ENCODE data around the gene EPHB2. TPM values are rescaled to one million over a fixed set of nuclear protein-coding genes. Genes with fewer than 3 reads are reported as not detected.
A peak's percentile ranks its signal among the peaks of the same experiment; 100 is the strongest.
"Not testable (repeated sequence)": the region's sequence is repeated elsewhere in the genome, so short reads cannot be mapped to it uniquely, and the experiment has no call there.

The EPHB2 gene
- total RNA-seq, 1 donor from 2014 or later = 21.4 TPM

- DNase-seq = no peak
These were observed 110.4 kb downstream of the EPHB2 start for GRCh38 chr1:22821027-22821426.

DNA sequence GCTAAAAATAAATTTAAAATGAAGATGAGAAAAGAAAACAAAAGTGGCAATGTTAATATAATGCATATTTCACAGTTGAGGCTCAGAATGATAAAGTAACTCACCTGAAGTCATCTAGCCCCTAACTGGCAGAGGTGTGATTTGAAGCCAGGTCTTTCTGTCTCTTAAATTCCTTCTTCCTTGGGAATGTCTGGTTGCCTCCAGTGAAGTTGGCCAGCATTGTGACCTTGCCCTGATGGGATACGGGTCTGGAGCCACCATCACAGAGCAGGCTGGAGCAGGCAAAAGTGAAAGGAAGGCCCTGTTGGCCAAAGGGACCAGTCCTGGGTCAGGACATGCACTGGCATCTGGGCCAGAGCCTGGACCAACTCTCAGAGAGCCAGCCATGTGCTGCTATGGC lies 111.7 kb downstream of the EPHB2 start:
- DNase-seq = no peak

DNA sequence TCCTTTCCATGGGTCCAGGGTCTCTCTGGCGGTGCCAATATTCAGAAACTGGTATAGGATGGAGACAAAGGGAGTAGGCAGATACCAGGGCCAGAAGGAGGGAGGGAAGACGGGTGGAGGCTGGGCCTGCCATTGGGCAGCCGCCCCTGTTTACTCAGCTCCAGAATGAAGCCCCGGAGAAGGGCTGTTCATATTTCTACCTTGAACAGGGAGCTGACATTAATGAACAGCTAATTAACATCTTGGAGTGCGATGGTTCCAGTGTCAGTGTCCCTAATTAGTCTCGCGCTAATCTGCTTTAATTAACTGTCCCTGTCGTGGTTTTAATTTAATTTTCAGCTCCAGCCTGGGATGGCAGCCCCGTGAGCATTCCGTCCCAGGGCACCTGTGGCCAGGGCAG lies 113.8 kb downstream of the EPHB2 start:
- no peak for DNase-seq

- no peak for DNase-seq
These were observed 114.3 kb downstream of the EPHB2 start for GRCh38 chr1:22824975-22825374.

DNA sequence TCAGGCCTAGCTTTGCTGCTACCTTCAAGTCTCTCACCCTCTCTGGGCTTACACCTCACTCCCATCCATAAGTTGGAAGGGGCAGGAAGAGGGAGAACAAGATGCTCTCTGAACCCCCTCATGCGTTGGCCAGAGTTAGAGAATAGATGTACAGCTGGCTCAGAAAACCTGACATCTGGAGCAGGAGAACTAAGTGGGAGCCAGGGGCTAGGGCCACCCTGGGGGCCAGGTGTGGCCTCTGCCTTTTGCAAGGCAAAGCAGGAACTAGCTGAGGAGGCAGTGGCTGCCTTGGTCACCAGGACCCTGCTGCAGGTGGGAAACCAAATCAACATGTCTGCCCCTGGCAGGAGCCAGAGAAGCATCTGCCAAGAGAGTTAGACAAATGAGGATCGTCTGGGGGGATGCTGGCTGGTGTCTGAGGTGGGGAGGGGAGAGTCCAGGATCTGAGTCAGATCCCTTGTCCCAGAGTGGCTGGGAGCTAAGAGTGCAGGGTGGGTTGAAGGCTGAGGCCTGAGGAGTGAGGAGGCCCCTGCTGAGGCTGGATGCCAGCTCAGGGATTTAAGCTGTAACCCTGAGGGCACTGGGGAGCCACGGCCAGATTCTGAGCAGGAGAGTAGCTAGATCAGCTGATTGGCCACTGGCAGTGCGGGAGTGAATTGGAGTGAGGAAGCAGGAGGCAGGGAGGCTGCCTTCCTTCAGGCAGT lies 115.0 kb downstream of the EPHB2 start:
- peak; percentile 65 for DNase-seq

DNA sequence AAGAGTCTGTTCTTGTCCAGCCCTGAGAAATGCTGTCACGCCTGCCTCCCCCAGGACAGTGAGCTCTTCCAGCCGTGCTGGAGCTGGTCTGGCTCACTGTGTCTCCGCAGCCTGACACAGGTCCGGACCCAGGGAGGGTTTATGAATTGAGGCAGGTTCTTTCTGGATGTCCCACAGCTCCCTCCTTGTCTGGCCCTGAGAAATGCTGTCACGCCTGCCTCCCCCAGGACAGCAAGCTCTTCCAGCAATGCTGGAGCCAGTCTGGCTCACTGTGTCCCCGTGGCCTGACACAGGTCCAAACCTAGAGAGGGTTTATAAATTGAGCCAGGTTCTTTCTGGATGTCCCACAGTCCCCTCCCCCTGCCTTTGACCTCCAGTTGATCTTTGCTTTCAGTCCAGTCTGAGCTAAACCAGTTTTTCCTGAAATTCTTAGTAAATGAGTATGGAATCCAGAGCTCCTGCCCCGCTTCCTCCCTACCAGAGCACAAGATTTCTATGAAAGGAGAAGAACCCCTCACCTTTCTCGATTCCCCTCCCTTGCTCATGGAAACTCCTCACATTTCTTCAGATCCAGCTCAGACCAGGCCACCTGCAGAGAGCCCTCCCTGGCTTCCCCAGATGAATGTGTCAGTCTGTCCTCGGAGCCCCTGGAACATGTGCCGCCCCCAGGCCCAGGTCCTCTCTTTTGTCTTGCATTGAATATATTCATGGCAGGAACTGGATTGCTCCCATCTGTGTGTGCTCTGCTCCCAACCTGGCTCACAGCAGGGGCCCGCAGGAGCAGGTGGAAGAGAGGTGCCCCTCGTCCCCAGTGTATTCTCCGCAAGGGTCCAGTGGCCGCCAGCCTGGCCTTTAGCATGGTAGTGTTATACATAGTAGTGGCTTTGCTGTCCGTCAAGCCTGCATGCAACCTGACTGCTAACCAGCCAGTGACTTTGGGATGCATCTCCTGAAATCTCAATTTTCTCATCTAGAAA lies 116.3 kb downstream of the EPHB2 start:
- DNase-seq = peak; percentile 74

GRCh38 chr1:22827666-22828483 lies 117.2 kb downstream of the EPHB2 start:
- no peak for DNase-seq

DNA sequence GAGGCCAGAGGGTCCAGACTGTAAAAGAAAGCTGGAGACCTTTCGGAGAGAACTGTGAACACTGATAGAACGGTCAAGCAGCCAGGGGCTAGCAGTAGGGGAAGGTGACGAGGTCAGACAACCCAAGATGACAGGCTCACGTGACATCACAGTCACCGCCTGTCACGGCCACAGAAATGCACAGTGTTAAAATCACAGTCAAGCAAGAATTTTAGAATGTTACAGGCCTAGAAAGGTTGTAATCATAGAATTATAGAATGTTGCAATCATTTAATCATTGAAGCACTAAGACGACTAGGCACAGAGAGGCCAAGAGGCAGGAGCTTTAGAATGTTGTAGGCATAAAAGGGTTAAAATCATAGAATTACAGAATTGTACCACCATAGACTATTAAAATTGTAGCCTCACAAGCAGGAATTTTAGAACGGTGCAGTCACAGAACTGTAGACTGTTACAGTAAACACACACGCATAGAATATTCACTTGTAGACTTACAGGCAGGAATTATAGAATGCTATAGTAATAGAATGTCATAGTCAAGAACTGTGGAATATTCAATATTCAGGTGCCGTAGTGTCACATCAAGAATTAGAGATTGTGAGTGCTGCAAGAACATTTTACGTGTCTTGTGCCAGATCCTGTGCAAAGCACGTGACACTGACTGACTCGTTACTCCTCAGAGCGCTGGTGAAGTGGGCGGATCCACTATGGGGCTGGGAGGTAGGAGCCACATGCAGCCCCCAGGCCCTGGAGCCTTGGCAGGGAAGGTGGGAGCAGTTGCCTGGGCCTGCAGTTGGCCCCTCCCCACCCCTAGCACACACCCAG lies 118.1 kb downstream of the EPHB2 start:
- no peak for DNase-seq

- no peak for DNase-seq
These were observed 118.8 kb downstream of the EPHB2 start for GRCh38 chr1:22829309-22829989.

- peak; percentile 49 for DNase-seq
These were observed 119.5 kb downstream of the EPHB2 start for GRCh38 chr1:22830041-22830566.

- no peak for DNase-seq
These were observed 120.2 kb downstream of the EPHB2 start for GRCh38 chr1:22830757-22831340.

DNA sequence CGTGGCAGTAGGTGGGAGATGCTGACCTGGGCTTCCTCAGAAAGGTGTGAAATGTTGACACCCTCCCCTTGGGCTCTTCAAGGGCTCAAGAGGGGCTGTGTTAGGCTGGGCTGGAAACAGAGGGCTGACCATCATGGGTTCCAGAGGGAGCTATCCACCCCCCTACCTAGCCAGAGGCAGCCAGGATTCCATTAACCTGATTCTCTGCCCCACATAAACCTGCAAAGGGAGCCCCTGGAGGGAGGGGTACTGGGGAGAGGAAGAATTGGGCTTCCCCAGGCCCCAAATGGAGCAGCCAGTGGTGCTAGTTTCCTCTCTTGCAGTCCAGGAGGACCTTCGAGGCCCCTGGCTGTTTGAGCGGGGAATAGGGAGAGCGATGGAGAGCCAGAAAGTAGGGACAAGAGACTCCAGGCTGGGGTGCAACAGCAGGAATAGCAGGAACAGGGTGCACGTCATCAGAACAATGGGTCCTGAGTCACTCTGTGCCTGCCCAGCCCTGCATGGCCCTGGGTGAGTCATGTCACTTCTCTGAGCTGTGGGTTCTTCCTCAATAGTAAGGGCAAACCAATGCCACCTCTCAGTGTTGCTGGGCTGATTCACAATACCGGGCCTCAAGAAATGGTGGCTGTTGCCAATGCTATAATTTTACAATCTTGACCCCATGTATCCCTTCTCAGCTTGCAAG lies 121.2 kb downstream of the EPHB2 start:
- DNase-seq = no peak

- no peak for DNase-seq
These were observed 121.8 kb downstream of the EPHB2 start for GRCh38 chr1:22832414-22832786.

- no peak for DNase-seq
These were observed 123.1 kb downstream of the EPHB2 start for GRCh38 chr1:22833699-22834098.

- DNase-seq = not testable (repeated sequence)
These were observed 123.8 kb downstream of the EPHB2 start for GRCh38 chr1:22834420-22834819.

DNA sequence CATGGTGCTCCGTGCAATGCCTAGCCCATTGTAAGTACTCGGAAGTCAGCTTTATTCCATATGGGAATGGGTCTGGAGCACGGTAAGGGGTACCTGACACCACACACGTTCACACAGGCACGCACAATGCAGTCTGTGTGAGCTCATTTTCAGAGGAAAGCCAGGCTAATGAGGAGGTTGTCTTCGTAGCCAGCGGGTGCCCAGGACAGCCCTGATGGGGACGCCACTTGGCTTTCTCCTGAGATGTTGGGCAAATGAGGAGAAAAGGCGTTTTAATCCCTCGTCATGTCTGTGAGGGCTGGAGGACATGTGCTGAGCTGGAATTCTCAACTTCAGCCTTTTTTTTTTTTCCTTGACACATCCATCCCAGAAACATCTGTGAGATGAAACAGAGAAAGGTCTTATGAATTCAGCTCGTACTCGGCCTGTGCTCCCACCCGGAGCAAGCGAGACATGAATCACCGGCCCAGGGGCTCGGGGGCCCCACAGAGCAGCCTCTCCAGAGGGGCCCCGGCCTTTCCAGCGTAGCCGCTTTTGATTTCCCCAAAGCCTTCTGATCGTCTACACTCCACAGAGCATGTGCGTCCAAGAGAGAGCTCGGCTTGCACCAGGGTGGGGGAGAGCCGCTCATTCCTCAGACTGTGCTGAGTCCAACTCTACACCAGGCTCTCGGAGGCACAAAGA lies 125.1 kb downstream of the EPHB2 start:
- DNase-seq = peak; percentile 71

DNA sequence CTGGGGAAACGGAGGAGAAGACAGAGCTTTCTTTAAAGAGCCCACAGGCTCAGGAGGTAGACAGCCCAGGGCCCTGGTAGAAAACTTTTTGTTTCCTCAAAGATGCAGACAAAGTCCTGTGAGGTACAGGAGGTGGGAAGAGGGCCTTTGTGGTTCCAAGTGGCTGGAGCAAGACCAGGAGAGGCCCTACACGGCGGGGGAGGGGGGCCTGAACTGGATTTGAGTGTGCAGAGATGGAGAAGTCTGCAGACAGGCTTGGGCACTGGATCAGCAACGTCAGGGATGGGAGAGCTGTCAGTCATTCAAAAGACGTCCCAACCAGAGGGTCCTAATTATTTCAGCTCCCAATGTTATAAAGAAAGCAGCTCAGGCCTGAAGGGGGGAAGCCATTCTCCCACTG lies 126.2 kb downstream of the EPHB2 start:
- DNase-seq = no peak

DNA sequence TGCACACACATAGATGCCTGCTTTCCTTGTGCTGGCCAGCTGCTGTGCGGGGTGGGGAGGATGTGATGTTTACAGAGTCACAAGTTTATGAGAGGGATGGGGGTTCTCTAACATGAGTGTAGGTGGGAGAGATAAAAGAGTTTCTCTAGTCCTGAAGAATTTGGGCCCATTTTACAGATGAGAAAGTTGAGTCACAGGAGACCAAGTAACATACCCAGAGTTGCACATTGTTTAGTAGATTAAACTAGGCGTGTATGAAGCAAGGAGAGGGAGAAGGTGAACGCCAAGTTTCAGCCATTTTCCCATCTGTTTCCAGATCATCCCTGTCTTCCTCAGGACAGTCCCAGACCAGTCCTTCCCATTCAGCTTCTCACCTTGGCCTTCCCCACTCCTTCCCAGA lies 126.7 kb downstream of the EPHB2 start:
- no peak for DNase-seq

- DNase-seq = no peak
These were observed 128.3 kb downstream of the EPHB2 start for GRCh38 chr1:22838965-22839364.
